SK-N-SH (cell line): ENCODE data around the gene AXIN2.

ENCODE experiments used
- CTCF ChIP-seq: fragments of 200-600 bp; sonication (generic); IDR thresholded peaks from 2 replicates; pipeline ENCODE4 v1.6.1; 2017; ENCODE audit warnings: antibody characterized with exemption, mild to moderate bottlenecking, moderate library complexity
- ELF1 ChIP-seq: IDR thresholded peaks from 2 replicates; pipeline ENCODE4 v1.4.0; 2012
- EP300 ChIP-seq, 2 experiments: IDR thresholded peaks; 2 replicates each; pipeline versions ENCODE4 v1.4.0 to v1.6.1; 2012; ENCODE audit warnings: borderline replicate concordance in 1 of 2, low read depth in 1 of 2, low read length in 1 of 2
- FOXJ3 ChIP-seq: sonication (generic); formaldehyde crosslinking; IDR thresholded peaks from 2 replicates; pipeline ENCODE4 v1.5.1; 2020; ENCODE audit warnings: mild to moderate bottlenecking, missing genetic modification reagents
- SIN3A ChIP-seq: IDR thresholded peaks from 2 replicates; pipeline ENCODE4 v1.6.1; 2012; ENCODE audit warnings: low read depth, mild to moderate bottlenecking, low read length, moderate library complexity, borderline replicate concordance
- TAF1 ChIP-seq: IDR thresholded peaks from 2 replicates; pipeline ENCODE4 v1.6.1; 2012; ENCODE audit warnings: low read depth, mild to moderate bottlenecking, low read length, moderate library complexity, borderline replicate concordance
- YY1 ChIP-seq: IDR thresholded peaks from 2 replicates; pipeline ENCODE4 v1.4.0; 2012; ENCODE audit warnings: low read depth, mild to moderate bottlenecking

GRCh38 chr17:65584604-65585521 is 23.4 kb upstream of the AXIN2 start:
- TF ChIP-seq TAF1 (no peak), ELF1 (no peak), CTCF (no peak), FOXJ3 (CRISPR knock-in tag) (no peak), SIN3A (no peak), YY1 (no peak), EP300 (IDR thresholded peaks at IDR 0.05; ENCODE audit: borderline replicate concordance in 1 of 2, low read depth in 1 of 2, low read length in 1 of 2) (no peak)
